Naive thymus-derived CD8-positive, alpha-beta T cell (primary cell): Measurements from ENCODE around the gene AGR3. TPM values are rescaled to one million over a fixed set of nuclear protein-coding genes. Genes with fewer than 3 reads are reported as not detected.

Experiments
- ATAC-seq, 2 donors: fragments of 150-1000 bp; cut with Tn5 transposase in 1 of 2; sonication (Bioruptor Pico), chemical (Tn5 transposase) in 1 of 2; 1 replicate in 1 of 2; 2 replicates in 1 of 2; pipeline ENCODE4 v1.10.0; 2021; ENCODE audit warnings: mild to moderate bottlenecking in 2 of 2, moderate library complexity in 2 of 2
- POLR2A ChIA-PET: fragments of 350-600 bp; sonication (Branson Sonifier 250); formaldehyde crosslinking; loops from one replicate; lab custom pipeline; 2021; ENCODE audit warnings: antibody characterized with exemption; lab: Charles Lee
- DNase-seq, 10 donors: peaks; one replicate each; pipeline versions ENCODE4 v3.0.0 to v3.0.0-alpha.2; 2020 to 2022
- H3K27ac Mint-ChIP-seq, 10 donors: one replicate each; pipeline ENCODE4 v1.8.0; 2020 to 2022; ENCODE audit warnings: mild to moderate bottlenecking in 10 of 10, mixed read lengths in 10 of 10, moderate library complexity in 4 of 10, inconsistent platforms in 1 of 10
- H3K27me3 Mint-ChIP-seq, 5 donors: one replicate each; pipeline ENCODE4 v1.8.0; 2021 to 2022; ENCODE audit warnings: mixed read lengths in 5 of 5
- H3K36me3 Mint-ChIP-seq, 3 donors: one replicate each; pipeline ENCODE4 v1.8.0; 2020 to 2022; ENCODE audit warnings: mixed read lengths in 3 of 3, mild to moderate bottlenecking in 2 of 3, inconsistent platforms in 1 of 3
- H3K4me1 Mint-ChIP-seq, 4 donors: one replicate each; pipeline ENCODE4 v1.8.0; 2021 to 2022; ENCODE audit warnings: mixed read lengths in 4 of 4
- H3K4me3 Mint-ChIP-seq, 10 donors: one replicate each; pipeline ENCODE4 v1.8.0; 2020 to 2022; ENCODE audit warnings: mild to moderate bottlenecking in 10 of 10, mixed read lengths in 10 of 10, moderate library complexity in 6 of 10, inconsistent platforms in 1 of 10
- H3K9me3 Mint-ChIP-seq, 9 donors: one replicate each; pipeline ENCODE4 v1.8.0; 2020 to 2022; ENCODE audit warnings: mixed read lengths in 9 of 9, mild to moderate bottlenecking in 3 of 9, inconsistent platforms in 1 of 9, moderate library complexity in 1 of 9
- polyA plus RNA-seq, 3 donors: library from polyadenylated mRNA; unstranded; fragments of 300-500 nt; fragmentation: Illumina TruSeq; gene quantifications; one replicate each; pipeline ENCODE4 v1.2.3, GENCODE V29; 2021
- total RNA-seq, 8 experiments: library from RNA in 2 of 8; stranded (reverse) in 2 of 8; gene quantifications; one replicate each; pipeline ENCODE4 v1.2.3 and lab custom pipeline; 2021 to 2026

Gene AGR3
- total RNA-seq (not detected), polyA plus RNA-seq (not detected), total RNA-seq (lab: John Stamatoyannopoulos, UW) (0 reads per million in 6 experiments)

DNA sequence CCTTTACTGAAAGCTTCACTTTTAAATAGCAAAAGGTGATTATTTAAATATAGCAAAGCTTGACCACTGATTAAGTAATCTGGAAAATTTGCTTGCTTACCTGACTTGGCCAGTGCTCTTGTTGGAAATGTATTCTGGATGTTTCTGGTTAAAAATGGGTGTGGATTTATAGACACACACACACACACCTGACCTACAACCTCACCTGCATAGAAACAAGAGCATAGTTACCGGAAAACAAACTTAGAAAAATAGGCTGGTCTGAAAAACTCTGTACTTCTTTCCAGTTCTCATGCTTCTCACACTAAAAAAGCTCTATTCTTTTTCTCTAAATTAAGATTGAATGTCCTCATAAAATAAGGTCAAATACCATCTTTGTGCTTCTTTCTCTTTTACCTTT lies at the start of gene AGR3:
Gene AGR3, minus strand, starts transcription at position 140 of the 400 bp plus-strand sequence. CDS start 3,365 bp downstream, outside the sequence.
- Mint-ChIP-seq H3K36me3 (no peaks in the 10 kb centered on the region), H3K4me3 (no peak within 1 kb of the TSS), H3K4me1 (no peaks in the 10 kb centered on the region), H3K27me3 (peaks cover 0 to 3% (median 0%) of the 10 kb centered on the region in 5 donors), H3K27ac (no peak within 1 kb of the TSS), H3K9me3 (no peaks in the 10 kb centered on the region)
- no peak for ATAC-seq
- DNase-seq = no peak
- POLR2A ChIA-PET = no interaction called here

DNA sequence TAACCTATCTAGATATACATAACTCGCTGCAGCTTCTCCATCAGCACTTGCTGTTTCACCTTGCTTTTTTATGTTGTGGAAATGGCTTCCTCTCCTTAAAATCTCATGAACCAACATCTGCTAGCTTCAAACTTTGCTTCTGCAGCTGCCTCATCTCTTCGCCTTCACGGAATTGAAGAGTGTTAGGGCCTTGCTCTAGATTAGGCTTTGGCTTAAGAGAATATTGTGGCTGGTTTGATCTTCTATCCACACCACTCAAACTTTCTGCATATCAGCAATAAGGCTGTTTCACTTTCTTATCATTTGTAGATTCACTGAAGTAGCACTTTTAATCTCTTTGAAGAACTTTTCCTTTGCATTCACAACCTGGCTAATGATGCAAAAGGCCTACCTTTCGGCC lies 49.2 kb upstream of the AGR3 start:
- Mint-ChIP-seq H3K27me3 (peaks cover 0 to 8% (median 0%) of the 10 kb centered on the region in 5 donors), H3K4me3 (peak overlapping the region in 1 of 10 donors; percentile 40), H3K27ac (no peak overlapping the region), H3K36me3 (no peaks in the 10 kb centered on the region), H3K9me3 (no peaks in the 10 kb centered on the region), H3K4me1 (peaks cover 18 to 60% (median 46%) of the 10 kb centered on the region in 4 donors)
- POLR2A ChIA-PET = no interaction called here
- DNase-seq (no peak), ATAC-seq (no peak)

DNA sequence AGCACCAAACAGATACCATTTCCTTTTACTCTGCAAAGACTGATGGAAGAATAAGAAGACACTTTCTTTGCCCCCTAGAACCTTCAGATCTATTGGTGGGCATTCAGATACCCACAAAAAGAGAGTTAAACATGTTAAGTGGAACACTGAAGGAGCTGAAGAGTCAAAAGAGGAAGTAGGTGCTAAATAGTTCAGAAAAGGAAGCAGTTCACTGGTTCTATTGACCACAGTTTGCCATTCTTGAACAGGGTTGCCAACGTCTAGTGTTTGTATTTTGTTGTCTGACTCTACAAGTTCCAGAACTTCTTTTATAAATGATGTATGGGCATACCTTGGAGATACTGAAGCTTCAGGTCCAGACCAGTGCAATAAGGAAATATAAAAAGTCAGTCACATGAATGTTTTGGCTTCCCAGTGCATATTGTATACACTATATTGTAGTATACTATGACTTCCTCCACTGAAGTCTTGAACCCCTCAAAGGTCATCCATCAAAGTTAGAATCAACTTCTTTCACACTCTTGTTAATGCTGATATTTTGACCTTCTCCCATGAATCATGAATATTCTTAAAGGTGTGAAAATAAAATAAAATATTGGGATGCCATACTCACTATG lies 47.5 kb upstream of the AGR3 start:
- peak overlapping the region in 4 of 10 donors; percentile 24 to 58 (median 48) for H3K27ac Mint-ChIP-seq
- peak overlapping the region in 1 of 10 donors; percentile 12 for H3K4me3 Mint-ChIP-seq
- peaks cover 0 to 8% (median 0%) of the 10 kb centered on the region in 5 donors for H3K27me3 Mint-ChIP-seq
- H3K36me3 Mint-ChIP-seq = no peaks in the 10 kb centered on the region
- H3K9me3 Mint-ChIP-seq = no peaks in the 10 kb centered on the region
- no peak for DNase-seq
- POLR2A ChIA-PET = no interaction called here
- no peak for ATAC-seq
- peaks cover 18 to 52% (median 42%) of the 10 kb centered on the region in 4 donors for H3K4me1 Mint-ChIP-seq

DNA sequence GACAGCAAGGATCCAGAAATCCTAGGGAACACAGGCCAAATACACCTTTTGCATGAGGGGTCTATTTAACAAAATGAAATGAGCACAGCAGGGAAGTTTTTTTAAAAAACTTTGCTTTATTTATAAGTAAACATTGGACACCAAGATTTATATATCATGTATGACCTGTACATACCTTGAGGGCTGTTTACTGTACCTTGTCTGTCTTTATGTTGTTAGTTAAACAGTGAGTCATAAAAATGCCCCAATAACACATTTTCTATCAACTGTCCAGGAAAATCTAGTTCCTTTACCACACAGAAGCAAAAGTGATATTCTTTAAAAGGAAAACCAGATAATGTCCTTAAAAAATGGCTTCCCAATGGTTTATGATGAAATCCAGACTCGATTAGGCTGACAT lies 45.1 kb upstream of the AGR3 start:
- H3K4me1 Mint-ChIP-seq = peaks cover 10 to 40% (median 26%) of the 10 kb centered on the region in 4 donors
- peak overlapping the region in 1 of 10 donors; percentile 21 for H3K27ac Mint-ChIP-seq
- H3K9me3 Mint-ChIP-seq = no peaks in the 10 kb centered on the region
- DNase-seq (no peak), ATAC-seq (no peak)
- H3K4me3 Mint-ChIP-seq = no peak overlapping the region
- POLR2A ChIA-PET = no interaction called here
- H3K27me3 Mint-ChIP-seq = peaks cover 0 to 8% (median 0%) of the 10 kb centered on the region in 5 donors
- no peaks in the 10 kb centered on the region for H3K36me3 Mint-ChIP-seq

DNA sequence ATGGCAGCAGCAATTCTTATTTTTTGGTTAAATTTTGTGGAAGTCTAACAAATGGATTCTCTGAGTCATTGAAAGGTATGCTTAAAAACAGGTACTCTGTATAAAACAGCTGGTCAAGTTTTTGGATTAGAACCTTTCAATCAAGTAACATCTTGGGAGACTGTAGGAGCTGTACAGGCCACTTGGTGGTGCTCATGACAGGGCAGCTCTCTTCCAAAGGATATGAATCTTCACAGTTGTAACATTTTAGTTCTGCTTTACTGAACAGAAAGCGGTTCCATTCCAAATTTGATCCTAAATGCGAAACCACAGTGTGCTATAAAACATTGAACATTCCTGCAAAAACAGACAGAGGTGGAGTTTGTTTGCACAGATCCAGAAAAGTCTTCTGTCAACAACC lies 44.5 kb upstream of the AGR3 start:
- POLR2A ChIA-PET = no interaction called here
- H3K4me3 Mint-ChIP-seq = no peak overlapping the region
- H3K4me1 Mint-ChIP-seq = peaks cover 7 to 38% (median 22%) of the 10 kb centered on the region in 4 donors
- H3K36me3 Mint-ChIP-seq = no peaks in the 10 kb centered on the region
- no peak overlapping the region for H3K27ac Mint-ChIP-seq
- H3K9me3 Mint-ChIP-seq = no peaks in the 10 kb centered on the region
- peaks cover 0 to 8% (median 0%) of the 10 kb centered on the region in 5 donors for H3K27me3 Mint-ChIP-seq
- ATAC-seq (no peak), DNase-seq (no peak)

DNA sequence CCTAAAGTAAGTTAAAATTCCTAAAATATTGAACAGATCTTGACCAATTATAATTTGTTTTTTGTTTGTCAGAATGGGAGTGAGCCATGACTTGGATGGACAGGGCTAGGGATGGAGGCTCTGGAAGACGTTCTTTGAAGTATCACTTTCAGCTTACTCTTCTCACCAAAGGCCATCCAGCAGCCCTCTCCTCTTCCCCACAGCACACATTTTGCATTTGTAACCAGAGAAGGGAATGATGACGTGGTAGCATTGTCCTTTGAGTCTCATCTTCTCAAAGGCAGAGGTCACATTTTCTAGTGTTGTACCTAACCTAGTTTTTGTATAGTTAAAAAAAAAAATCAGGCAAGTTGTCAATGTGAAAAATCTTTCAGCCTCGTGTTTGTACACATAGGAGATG lies 43.8 kb upstream of the AGR3 start:
- POLR2A ChIA-PET = no interaction called here
- H3K27ac Mint-ChIP-seq = no peak overlapping the region
- no peaks in the 10 kb centered on the region for H3K36me3 Mint-ChIP-seq
- peaks cover 0 to 8% (median 0%) of the 10 kb centered on the region in 5 donors for H3K27me3 Mint-ChIP-seq
- H3K4me3 Mint-ChIP-seq = no peak overlapping the region
- DNase-seq = no peak
- H3K9me3 Mint-ChIP-seq = no peaks in the 10 kb centered on the region
- peaks cover 5 to 31% (median 16%) of the 10 kb centered on the region in 4 donors for H3K4me1 Mint-ChIP-seq
- ATAC-seq = no peak

DNA sequence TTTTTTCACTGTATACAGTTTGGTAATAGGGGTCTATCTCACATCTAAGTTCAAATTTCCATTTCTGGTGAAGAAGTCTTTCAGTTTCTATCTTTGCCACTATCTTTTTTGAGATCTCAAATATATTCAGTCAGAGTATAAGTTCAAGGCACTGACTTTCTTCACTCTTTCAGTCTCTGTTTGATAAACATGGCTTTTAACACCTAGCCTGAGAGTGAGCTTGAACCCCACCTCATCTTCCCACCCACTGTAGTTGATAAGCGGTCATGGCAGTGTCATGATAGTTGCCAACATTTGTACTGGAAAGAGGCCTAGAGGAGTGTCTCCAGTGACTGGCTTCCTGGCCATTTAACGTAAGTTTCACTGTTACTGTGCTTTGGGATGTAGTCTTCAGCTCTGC lies 41.2 kb upstream of the AGR3 start:
- DNase-seq = no peak
- H3K27me3 Mint-ChIP-seq = peaks cover 0 to 3% (median 0%) of the 10 kb centered on the region in 5 donors
- no peaks in the 10 kb centered on the region for H3K36me3 Mint-ChIP-seq
- H3K9me3 Mint-ChIP-seq = no peaks in the 10 kb centered on the region
- peaks cover 0 to 11% (median 0%) of the 10 kb centered on the region in 4 donors for H3K4me1 Mint-ChIP-seq
- H3K4me3 Mint-ChIP-seq = no peak overlapping the region
- no peak for ATAC-seq
- POLR2A ChIA-PET = no interaction called here
- H3K27ac Mint-ChIP-seq = no peak overlapping the region

DNA sequence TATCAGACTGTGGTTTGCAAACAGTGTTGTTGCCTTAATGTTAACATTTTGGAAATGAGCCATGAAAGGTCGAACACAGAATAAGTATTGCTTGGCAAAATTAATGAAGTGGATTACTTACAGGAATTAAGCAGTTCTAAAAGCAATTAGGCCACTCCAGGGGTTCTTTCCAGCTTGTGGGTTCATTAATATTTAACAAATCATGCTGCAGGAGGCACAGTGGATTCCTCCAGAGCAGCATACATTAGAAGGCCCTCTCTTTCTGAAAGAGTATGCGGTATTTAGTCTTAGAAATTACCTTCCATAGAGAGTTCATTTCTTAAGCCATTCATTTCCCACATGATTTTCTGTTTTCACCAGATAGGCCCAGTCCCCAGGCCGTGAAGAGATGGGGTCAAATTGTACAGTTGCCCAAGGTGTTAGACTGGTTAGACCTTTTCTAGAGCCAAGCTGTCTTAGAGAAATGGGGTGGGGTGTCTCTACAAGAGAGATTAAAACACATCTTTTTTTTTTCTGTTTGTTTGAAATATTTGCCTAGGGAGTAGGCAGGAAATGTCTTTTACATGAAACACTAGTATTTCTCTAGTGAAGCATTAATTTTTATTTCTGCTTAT lies 40.0 kb upstream of the AGR3 start:
- no peak overlapping the region for H3K4me3 Mint-ChIP-seq
- DNase-seq = no peak
- H3K36me3 Mint-ChIP-seq = no peaks in the 10 kb centered on the region
- POLR2A ChIA-PET = no interaction called here
- no peak overlapping the region for H3K27ac Mint-ChIP-seq
- H3K27me3 Mint-ChIP-seq = no peaks in the 10 kb centered on the region
- peaks cover 0 to 11% (median 0%) of the 10 kb centered on the region in 4 donors for H3K4me1 Mint-ChIP-seq
- H3K9me3 Mint-ChIP-seq = no peaks in the 10 kb centered on the region
- no peak for ATAC-seq

DNA sequence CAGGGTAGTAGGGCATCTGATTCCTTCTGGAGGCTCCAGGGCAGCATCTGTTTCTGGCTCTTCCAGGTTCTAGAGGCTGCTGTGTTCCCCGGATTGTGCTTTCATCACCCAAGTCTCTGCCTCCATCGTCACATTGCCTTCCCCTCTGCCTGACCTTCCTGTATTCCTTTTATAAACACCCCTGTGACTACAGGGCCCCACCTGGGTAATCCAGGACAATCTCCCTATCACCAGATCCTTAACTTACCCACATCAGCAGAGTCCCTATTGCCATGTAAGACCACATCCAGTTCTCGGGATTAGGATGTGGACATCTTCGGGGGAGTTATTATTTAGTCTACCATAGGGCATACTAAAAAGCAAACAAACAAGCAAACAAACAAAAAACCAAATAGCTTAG lies 39.4 kb upstream of the AGR3 start:
- POLR2A ChIA-PET = no interaction called here
- ATAC-seq = no peak
- H3K4me1 Mint-ChIP-seq = peaks cover 0 to 8% (median 0%) of the 10 kb centered on the region in 4 donors
- H3K36me3 Mint-ChIP-seq = no peaks in the 10 kb centered on the region
- H3K9me3 Mint-ChIP-seq = no peaks in the 10 kb centered on the region
- no peaks in the 10 kb centered on the region for H3K27me3 Mint-ChIP-seq
- no peak for DNase-seq
- H3K27ac Mint-ChIP-seq = no peak overlapping the region
- H3K4me3 Mint-ChIP-seq = no peak overlapping the region

DNA sequence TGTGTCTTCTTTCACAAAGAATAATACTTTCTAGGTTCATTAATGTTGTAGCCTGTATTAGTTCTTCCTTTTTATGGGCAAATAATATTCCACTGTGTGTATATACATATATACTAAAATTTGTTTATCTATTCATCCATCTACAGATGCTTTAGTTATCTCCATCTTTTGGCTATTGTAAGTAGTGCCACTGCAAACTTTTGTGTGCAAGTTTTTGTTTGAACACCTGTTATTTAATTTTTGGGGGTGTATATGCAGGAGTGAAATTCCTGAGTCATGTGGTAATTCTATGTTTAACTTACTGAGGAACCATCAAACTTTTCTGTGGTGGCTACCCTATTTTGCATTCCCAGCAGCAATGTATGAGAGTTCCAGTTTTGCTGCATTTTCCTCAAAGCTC lies 37.7 kb upstream of the AGR3 start:
- no peaks in the 10 kb centered on the region for H3K36me3 Mint-ChIP-seq
- POLR2A ChIA-PET = no interaction called here
- peaks cover 0 to 8% (median 0%) of the 10 kb centered on the region in 4 donors for H3K4me1 Mint-ChIP-seq
- no peak overlapping the region for H3K4me3 Mint-ChIP-seq
- H3K27ac Mint-ChIP-seq = no peak overlapping the region
- peaks cover 0 to under 1% (median 0%) of the 10 kb centered on the region in 5 donors for H3K27me3 Mint-ChIP-seq
- no peaks in the 10 kb centered on the region for H3K9me3 Mint-ChIP-seq
- DNase-seq = no peak
- no peak for ATAC-seq

DNA sequence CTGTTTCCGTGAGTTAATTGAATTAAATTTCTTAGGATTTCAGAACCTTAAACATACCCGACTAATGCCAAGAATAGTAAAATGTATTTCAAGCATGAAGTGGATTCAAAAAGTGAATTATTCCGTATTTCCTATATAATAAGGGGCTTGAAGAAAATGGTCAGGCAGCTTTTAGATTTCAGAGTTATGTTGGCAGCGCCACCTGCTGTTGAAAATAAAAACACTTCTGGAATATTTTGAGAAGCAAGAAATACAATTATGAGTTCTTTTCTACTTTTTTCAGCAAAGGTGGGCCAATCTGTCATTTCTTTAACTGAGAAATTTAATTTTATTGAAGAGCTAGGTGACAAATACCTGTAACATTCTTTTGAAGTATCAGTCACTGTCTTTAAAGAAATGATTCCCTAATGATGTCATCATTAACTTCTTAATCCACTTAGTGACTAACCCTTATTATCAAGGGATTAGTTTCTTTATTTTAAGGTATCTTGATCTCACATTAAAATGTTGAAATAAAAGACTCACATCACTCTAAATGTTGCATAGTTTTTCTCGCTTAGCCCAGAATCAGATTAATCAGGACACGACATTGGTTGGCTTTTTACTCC lies 36.6 kb upstream of the AGR3 start:
- ATAC-seq = no peak
- Mint-ChIP-seq H3K36me3 (no peaks in the 10 kb centered on the region), H3K27me3 (peaks cover 0 to 2% (median 0%) of the 10 kb centered on the region in 5 donors), H3K9me3 (no peaks in the 10 kb centered on the region), H3K27ac (no peak overlapping the region), H3K4me1 (peaks cover 0 to 8% (median 0%) of the 10 kb centered on the region in 4 donors), H3K4me3 (no peak overlapping the region)
- POLR2A ChIA-PET = no interaction called here
- peak in 2 of 10 donors; percentile 9 to 24 for DNase-seq

DNA sequence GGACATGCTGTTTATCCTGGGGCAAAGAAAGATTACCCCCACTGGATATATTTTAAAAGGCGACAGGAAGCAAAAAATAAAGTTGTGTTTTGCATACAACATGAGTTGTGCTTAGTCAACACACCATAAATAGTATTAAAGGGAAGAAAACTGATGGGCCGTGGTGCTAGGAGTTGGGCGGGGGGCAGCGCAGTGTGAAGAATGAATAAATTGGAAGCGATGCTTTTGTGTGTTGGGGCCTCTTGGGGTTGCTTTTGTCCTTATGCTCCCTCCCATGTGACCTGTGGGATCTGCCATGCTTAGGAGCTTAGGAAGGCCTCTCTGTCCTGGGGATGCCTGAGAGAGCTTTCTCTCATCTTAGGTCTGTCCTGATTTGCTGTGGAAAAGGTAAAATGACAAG lies 35.0 kb upstream of the AGR3 start:
- POLR2A ChIA-PET = no interaction called here
- no peak overlapping the region for H3K4me3 Mint-ChIP-seq
- no peak overlapping the region for H3K27ac Mint-ChIP-seq
- no peak for ATAC-seq
- no peaks in the 10 kb centered on the region for H3K36me3 Mint-ChIP-seq
- no peak for DNase-seq
- peaks cover 0 to 1% (median 0%) of the 10 kb centered on the region in 4 donors for H3K4me1 Mint-ChIP-seq
- H3K27me3 Mint-ChIP-seq = peaks cover 0 to 3% (median under 1%) of the 10 kb centered on the region in 5 donors
- H3K9me3 Mint-ChIP-seq = peaks cover 0 to 5% (median 0%) of the 10 kb centered on the region in 9 donors

DNA sequence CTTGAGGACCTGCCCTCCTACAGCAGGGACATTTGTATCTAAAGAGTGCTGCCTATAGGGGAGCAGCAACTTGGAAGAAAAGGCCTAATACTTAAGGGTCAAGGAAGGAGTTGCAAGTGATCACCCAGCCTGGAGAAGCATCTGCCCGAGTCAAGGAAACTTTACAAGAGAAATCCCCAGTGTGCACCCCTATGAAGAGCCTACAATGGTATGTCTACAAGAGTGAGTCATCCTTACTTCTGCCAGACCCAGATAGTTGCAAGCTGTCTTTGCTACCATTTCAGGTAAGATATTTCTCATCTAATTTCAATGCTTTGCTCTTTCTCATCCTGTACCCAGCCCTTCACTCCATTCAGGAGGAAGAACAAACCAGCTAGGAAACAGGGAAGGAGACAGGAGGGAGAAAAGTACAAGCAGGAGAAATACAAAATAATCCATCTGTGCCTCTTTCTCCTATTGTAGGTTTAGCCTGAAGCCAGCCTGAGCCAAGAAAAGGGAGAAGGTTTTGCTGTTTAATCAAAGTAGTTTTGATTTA lies 34.4 kb upstream of the AGR3 start:
- Mint-ChIP-seq H3K36me3 (no peaks in the 10 kb centered on the region), H3K27ac (no peak overlapping the region), H3K4me3 (no peak overlapping the region), H3K27me3 (peaks cover 0 to 6% (median 4%) of the 10 kb centered on the region in 5 donors), H3K4me1 (no peaks in the 10 kb centered on the region), H3K9me3 (peaks cover 0 to 8% (median 2%) of the 10 kb centered on the region in 9 donors)
- ATAC-seq = no peak
- POLR2A ChIA-PET = no interaction called here
- DNase-seq = no peak
